BJ (cell line): ENCODE measurements around the gene FNDC3B. TPM values are rescaled to one million over a fixed set of nuclear protein-coding genes. Genes with fewer than 3 reads are reported as not detected.
A peak's percentile ranks its signal among the peaks of the same experiment; 100 is the strongest.

Experiments
- CTCF ChIA-PET: fragments of 350-600 bp; formaldehyde crosslinking; extraction: SDS; loops from one replicate; lab custom pipeline; 2021; ENCODE audit warnings: antibody characterized with exemption, inconsistent platforms; lab: Yijun Ruan, JAX
- POLR2A ChIA-PET: fragments of 300-600 bp; sonication (Branson Sonifier 250); formaldehyde crosslinking; extraction: SDS; loops from one replicate; lab custom pipeline; 2021; ENCODE audit warnings: antibody characterized with exemption; lab: Charles Lee
- DNase-seq: peaks from one replicate; pipeline ENCODE4 v3.0.0-alpha.2; 2011; ENCODE audit warnings: low read depth
- H3K27me3 ChIP-seq: 2 replicates; pipeline ENCODE4 v1.6.0; 2011; ENCODE audit warnings: low read length; ENCODE audit not compliant: control insufficient read depth, insufficient read depth
- H3K36me3 ChIP-seq: 2 replicates; pipeline ENCODE4 v1.5.1; 2011; ENCODE audit warnings: low read length; ENCODE audit not compliant: control insufficient read depth, insufficient read depth
- H3K4me3 ChIP-seq: 2 replicates; pipeline ENCODE4 v1.5.1; 2011; ENCODE audit warnings: low read depth, mild to moderate bottlenecking, control low read depth, low read length
- CTCF ChIP-seq: IDR thresholded peaks from 2 replicates; pipeline ENCODE4 v1.5.1; 2011; ENCODE audit warnings: low read depth, mild to moderate bottlenecking, control low read depth, inconsistent platforms, low read length, moderate library complexity; ENCODE audit not compliant: insufficient read depth
- polyA plus RNA-seq: library from polyadenylated mRNA; depleted of rRNA; stranded (reverse); fragments of >200 nt; gene quantifications from 2 replicates; pipeline ENCODE4 v1.2.3, GENCODE V29; 2011

The FNDC3B gene
- polyA plus RNA-seq, 1 experiment: 28.6 TPM

GRCh38 chr3:172119266-172119969 is 80.0 kb downstream of the FNDC3B start:
- Histone ChIP-seq H3K4me3 (no peak overlapping the region), H3K27me3 (no peaks in the 10 kb centered on the region), H3K36me3 (peaks cover 12% of the 10 kb centered on the region)
- CTCF ChIA-PET: interaction anchor here (0.6 kb wide), 1 partner anchor 213 kb away, joined by 3 read pairs; no protein-coding TSS in a partner anchor
- DNase-seq: no peak
- TF ChIP-seq CTCF: no peak
- POLR2A ChIA-PET: no interaction called here

GRCh38 chr3:172120912-172121311 is 81.5 kb downstream of the FNDC3B start:
- peaks cover 13% of the 10 kb centered on the region for H3K36me3 ChIP-seq
- DNase-seq: no peak
- CTCF ChIA-PET: no interaction called here

DNA sequence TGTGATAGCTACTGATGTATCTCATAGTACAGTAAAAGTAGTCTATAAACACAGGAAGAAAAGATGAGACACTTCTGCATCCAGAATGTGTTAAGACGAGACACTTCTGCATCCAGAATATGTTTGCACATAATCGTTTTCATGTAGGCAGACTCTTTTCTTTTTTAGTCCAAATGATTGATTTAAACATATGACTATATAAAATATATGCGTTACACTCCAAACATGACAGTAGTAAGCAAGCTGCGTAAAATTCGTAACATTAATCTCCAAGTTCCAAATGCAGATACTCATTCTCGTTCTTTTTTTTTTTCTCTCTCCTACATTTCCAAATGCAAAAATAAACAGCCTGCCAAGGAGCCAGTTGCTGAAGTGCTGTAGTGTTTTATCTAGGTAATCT is 82.6 kb downstream of the FNDC3B start:
- ChIA-PET CTCF (no interaction called here), POLR2A (no interaction called here)
- no peak overlapping the region for H3K4me3 ChIP-seq
- H3K27me3 ChIP-seq: no peaks in the 10 kb centered on the region
- no peak for TF ChIP-seq CTCF
- DNase-seq: no peak
- peaks cover 13% of the 10 kb centered on the region for H3K36me3 ChIP-seq

More at GRCh38 chr3:172120912-172121311, 81.5 kb downstream of the FNDC3B start:
- POLR2A ChIA-PET: no interaction called here
- no peak for TF ChIP-seq CTCF
- H3K27me3 ChIP-seq: no peaks in the 10 kb centered on the region
- no peak overlapping the region for H3K4me3 ChIP-seq

DNA sequence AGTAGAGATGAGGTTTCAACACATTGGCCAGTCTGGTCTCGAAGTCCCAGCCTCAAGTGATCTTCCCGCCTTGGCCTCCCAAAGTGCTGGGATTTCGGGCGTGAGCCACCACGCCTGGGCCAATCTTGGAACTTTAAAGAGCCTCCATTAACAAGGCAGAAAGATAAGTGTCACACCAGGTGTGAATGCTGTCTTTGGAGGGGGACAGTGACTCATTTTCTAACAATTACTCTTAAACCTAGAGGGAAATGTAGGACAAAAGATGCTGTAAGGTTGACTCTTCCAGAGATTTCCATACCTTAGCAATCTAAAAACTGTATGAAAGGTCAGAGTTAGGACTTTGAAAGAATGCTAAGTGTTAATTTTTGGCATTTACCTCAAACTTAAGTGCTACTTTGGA is 84.9 kb downstream of the FNDC3B start:
- ChIA-PET POLR2A (no interaction called here), CTCF (no interaction called here)
- TF ChIP-seq CTCF: no peak
- Histone ChIP-seq H3K27me3 (no peaks in the 10 kb centered on the region), H3K36me3 (peaks cover 12% of the 10 kb centered on the region), H3K4me3 (no peak overlapping the region)
- DNase-seq: no peak

GRCh38 chr3:172125053-172125452 is 85.7 kb downstream of the FNDC3B start:
- CTCF ChIA-PET: interaction anchor here (0.6 kb wide), 1 partner anchor 29 kb away, joined by 3 read pairs; no protein-coding TSS in a partner anchor

More at GRCh38 chr3:172125053-172125452, 85.7 kb downstream of the FNDC3B start:
- 0 out of 2 replicates have a peak, but pooled peaks have one; percentile 3 for TF ChIP-seq CTCF
- POLR2A ChIA-PET: no interaction called here
- no peak for DNase-seq
- peaks cover 10% of the 10 kb centered on the region for H3K36me3 ChIP-seq
- H3K4me3 ChIP-seq: no peak overlapping the region
- no peaks in the 10 kb centered on the region for H3K27me3 ChIP-seq
